Activated CD8-positive, alpha-beta memory T cell treated with anti-CD3 and anti-CD28 coated beads, Interleukin-2, amount 50 U/mL, for 48 hours (primary cell): ENCODE results near the gene LRRC57.

Experiments
- DNase-seq: peaks from one replicate; pipeline ENCODE4 v3.0.0-alpha.2; 2020

LRRC57 gene

DNA sequence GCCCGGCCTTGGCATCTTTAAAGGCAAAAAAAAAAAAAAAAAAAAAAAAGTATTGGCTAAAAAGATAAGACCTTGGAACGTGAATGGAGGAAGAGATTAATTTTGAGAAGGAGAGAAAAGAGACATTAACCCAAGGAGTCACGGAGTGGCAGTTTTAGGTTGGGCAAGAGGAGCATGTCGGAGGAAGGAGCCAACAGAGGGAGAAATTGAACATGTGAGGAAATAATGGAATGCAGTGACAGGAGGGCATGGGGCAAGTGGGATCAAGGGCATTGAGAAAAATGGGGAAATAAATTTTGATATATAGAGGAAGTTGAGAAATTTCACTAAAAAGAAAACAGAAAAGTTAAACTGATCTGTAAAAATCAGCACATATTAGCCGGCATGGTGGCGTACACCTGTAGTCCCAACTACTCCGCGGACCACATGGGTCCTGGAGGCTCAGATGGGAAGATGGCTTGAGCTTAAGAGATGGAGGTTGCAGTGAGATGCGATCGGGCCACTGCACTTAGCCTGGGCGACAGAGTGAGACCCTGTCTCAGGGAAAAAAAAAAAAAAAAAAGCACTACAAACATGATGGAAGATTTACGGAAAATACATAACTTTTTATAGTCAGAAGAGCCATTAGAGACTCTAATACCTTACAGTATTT, 1.3 kb upstream of the LRRC57 start:
- no peak for DNase-seq

- no peak for DNase-seq
Observed at GRCh38 chr15:42549032-42549491, 469 bp upstream of the LRRC57 start.

DNA sequence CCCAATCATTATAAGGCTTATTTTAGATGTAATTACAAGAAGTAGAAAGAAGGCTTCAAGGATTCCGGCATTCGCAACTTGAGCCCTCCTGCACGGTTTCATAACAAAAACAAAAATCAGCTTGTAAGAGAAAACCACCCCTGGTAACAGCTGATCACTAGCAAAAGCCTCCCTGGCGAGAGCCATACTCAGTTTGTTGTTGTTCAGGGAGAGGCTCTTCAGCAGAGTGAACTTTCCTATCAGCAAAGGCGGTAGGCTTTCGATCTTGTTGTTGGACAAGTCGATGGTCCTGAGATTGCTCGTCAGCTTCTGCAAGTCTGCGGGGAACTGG, 710 bp downstream of the LRRC57 start:
- DNase-seq: no peak

DNA sequence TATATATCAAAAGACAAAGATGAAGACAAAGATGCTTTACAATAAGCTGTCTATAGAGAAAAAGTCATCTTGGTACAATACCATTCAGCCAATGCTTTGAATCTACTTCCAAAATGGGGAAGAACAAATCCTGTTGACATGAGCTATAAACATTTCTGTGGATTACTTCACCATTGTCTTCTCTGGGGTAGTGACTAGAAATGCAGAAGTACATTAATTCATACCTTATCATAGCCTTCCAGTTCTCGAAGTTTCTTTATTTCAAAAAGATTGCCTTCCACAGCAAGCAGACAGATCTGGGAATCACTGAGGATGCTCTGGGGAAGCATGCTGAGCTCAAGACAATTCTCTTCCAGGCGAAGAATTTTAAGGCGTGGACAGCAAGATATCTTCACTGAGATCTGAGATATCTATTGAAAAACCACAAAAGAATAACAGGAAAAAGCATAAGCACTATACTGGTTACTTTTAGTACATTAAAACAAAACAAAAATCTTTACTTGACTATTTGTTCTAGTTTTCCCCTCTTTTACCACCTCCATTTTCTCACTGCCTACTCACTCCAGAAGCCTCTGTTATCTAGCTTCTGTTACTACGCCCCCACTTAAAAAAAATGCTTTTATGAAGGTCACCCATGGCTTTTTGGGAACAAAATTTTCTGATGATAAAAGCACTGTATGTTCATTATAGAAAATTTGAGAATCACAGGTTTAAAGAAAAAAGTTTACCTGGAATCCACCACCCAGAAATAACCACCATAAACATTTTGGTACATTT, 3.6 kb downstream of the LRRC57 start:
- no peak for DNase-seq

DNA sequence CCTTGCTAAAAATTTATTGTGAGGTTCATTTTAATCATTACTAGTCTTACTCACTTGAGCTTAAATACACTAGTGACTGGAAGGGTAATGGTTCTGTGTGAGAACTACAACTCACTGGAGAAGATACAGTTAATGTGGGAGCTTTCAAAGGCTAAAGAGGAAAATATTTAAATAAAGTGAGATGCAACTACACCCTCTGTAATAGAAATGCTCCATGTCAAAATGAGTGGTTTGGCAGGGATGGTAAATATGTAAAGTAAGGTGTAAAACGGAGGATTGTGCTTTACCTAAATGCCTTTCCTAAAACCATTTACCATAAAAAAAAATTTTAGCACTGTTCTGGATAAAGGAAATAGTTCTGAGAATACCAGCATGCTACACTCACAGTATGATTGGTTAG, 15.3 kb downstream of the LRRC57 start:
- DNase-seq: no peak

DNA sequence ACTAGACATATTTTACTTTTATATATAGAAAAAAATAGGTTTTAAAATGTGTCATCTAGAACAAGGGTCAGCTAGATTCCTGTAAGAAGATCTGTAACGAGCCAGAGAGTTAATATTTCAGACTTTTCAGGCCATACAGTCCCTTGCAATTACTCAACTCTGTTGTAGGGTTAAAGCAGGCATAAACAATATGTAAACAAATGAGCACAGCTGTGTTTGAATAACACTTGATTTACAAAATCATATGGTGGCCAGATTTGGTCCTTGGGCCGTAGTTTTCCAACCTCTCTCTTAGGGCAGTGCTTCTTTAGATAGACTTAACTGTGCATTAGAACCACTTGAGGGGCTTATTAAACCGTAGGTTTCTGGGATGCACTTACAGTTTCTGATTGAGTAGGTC, 19.6 kb downstream of the LRRC57 start:
- no peak for DNase-seq

GRCh38 chr15:42523331-42523730, 25.3 kb downstream of the LRRC57 start:
- DNase-seq: no peak

- no peak for DNase-seq
Observed at GRCh38 chr15:42511007-42511391, 37.6 kb downstream of the LRRC57 start.

DNA sequence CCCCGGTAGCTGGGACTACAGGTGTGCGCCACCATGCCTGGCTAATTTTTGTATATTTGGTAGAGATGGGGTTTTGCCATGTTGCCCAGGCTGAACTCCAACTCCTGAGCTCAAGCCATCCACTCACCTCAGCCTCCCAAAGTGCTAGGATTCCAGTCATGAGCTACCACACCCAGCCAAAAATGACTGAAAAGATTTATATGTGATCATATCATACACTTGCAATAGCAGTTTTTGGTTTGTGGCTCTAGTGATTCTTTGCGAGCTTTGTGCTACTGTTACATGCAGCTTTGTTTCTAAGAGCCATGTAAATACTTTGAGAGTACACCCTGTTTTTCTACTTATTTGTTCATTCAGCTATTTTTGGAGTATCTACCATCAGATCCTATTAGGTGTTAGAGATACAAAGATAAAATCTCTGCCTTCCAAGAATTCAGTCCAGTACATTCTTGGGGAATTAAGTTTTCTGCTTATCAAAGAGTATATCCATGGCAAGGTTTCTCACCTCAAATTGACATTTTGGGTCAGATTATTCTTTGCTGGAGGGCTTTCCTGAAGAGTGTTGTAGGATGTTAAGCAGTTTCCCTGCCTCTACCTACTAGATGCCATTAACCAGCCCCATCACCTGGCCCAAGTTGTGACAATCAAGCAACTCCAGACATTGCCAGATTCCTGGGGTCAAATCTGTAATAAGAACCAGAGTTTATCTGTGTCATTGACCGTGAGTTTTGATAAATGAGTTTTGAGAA, 38.2 kb downstream of the LRRC57 start:
- no peak for DNase-seq

GRCh38 chr15:42508263-42508690, 40.3 kb downstream of the LRRC57 start:
- DNase-seq: no peak

GRCh38 chr15:42507514-42507913, 41.1 kb downstream of the LRRC57 start:
- DNase-seq: no peak

DNA sequence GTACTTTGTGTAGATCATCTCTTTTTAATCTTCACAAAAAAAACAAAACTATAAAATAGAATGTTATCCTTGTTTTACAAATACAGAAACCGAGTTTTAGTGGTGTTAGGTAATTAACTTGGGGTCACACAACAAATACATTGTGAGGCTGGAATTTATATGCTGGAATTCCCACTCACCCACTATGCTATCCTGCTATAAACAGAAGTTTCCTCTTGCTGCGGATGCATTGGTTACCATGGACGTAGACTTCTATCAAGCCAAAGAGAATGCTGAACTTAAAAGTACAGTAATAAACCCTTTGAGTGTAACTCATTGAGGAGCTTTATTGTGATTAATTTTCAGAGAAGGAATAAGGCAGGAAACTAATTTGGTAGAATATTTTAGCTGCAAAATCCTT, 44.0 kb downstream of the LRRC57 start:
- DNase-seq: no peak

DNA sequence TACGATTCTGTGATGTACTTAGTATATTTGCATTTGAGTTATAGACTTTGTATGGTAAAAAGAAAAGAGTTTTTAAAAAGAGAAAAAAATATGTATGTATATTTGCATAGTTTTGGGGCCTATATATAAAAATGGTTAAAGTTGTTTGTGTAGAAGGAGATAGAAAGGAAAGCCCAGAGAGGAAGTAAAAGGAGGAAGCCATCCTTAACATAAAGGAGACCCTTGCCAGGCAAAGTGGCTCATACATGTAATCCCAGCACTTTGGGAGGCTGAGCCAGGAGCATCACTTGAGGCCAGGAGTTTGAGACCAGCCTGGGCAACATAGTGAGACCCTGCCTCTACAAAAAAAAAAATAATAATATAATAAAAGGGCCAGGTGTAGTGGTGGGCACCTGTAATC, 44.8 kb downstream of the LRRC57 start:
- DNase-seq: no peak

- no peak for DNase-seq
Observed at GRCh38 chr15:42502477-42502876, 46.1 kb downstream of the LRRC57 start.

DNA sequence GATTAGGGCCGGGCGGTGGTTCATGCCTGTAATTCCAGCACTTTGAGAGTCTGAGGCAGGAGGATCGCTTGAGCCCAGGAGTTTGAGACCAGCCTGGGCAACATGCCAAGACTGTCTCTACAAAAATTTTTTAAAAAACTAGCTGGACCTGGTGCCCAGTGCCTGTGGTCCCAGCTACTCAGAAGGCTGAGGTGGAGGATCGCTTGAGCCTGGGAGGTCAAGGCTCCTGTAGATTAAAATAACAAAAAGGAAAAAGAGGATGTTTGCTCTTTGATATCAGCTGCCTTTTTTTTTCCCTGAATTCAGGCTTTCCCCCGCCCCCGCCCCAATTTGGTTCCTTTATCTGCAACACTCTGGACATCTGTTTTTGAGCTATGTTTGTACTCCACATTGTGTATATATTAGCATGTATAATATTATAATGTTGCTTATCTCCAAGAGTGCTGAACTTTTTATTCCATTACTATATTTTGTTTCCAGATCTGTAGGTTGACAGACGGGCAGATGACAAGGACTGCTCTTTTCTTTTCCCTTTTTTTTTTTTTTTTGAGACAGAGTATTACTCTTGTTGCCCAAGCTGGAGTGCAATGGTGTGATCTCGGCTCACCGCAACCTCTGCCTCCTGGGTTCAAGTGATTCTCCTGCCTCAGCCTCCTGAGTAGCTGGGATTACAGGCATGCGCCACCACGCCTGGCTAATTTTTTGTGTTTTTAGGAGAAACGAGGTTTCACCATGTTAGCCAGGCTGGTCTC, 48.6 kb downstream of the LRRC57 start:
- no peak for DNase-seq

DNA sequence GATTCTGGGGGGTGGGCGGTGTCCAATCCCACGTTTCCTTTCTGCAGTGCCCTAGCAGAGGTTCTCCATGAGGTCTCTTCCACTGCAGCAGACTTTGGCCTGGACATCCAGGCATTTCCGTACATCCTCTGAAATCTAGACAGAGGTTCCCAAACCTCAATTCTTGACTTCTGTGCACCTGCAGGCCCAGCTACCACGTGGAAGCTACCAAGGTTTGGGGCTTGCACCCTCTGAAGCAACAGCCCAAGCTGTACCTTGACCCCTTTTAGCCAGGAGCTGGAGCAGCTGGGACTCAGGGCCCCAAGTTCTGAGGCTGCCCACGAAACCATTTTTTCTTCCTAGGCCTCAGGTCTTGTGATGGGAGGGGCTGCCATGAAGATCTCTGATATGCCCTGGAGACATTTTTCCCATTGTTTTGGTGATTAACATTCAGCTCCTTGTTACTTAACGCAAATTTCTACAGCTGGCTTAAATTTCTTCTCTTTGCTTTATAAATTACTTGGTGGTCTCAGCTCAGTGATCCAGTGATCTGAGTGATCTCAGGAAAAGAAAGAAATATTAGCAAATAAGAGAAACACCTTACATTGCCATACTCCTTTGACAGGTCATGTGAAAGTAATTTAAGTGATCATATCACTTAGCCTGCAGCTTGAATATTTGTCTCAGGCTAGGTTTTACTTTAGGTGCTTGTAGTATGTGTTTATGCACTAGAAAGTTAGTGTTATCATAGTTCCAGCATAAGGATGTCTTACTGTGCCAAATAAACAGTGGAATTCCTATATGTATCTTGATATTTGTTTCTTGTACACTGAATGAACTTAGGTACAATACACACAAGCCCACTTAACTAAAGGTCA, 50.2 kb downstream of the LRRC57 start:
- no peak for DNase-seq

DNA sequence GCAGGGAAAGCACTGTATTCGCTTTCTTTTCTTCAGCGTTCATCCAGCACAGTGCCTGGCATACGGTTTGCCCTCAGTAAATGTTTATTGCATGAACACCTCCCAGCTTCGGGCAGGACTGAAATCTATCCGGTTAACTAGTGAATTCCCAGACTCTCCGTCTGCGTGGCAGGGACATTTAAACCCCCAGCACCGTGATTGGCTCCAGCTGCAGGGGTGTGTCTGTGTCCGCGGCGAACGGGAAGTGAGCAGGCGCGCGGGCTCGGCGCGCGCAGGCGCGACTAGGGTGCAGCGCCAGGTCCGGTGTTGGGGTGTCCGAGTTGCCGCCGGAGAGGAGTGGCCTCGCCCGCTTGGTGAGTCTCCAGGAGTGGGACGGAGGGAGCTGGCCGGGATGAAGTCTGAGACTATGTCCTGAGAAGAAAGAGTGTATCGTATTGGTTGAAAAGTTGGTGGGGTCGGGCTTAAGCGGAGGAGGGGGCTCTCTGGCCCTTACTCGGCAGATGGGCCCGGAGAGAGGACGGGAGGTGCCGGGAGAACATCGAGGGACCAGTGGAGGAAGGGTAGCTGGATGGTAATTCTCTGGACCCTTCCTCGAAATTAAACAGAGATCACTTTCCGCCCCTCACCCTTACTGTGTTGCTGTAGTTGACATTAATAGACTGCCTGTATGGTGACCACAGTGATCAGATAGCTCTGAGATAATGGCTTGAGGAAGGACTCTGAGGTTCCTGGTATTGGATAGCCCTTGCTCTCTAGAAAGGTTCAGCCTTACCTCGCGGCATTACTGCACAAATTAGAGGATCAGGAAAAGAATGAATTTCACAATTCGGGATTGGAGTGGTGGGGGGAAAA, 53.0 kb downstream of the LRRC57 start, which contains the start of gene SNAP23:
TSS of gene SNAP23 (plus strand) at position 274 of the 852 bp plus-strand sequence. CDS start 16,213 bp downstream, outside the sequence.
- DNase-seq: peak; percentile 89

DNA sequence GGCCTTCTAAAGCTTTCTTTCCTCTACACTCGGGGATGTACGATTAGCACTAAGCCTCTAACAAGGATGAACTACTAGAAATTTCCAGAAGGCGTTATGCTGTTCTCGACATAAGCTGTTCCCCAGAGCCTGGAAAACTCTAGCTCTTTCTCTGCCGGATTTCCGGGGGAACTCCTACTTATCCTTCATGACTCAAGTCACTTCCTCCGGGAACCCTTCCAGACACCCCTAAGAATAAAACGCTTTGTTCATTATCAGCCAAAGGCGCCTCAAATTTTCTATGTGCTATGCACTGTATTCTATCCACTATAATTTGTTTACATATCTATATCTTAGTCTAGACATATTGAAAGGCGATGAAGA, 53.6 kb downstream of the LRRC57 start:
- DNase-seq: no peak

DNA sequence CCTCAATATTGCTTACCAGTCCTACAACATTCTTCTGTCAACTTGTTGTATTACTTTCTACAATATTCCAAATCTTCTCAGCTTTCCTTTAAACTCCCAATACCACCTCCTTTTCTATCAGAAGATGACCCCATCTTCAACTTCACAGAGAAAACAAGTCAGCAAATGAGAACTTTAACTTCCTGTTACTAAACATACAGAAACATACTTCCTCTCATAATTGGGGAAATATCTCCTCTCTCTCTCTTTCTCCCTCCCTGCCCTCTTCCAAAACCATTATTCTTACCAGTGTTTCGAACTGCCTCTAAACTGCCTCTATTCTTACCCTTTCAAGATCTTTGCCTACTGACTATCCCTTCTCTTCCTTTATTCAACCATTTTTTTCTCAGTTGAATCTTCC, 54.9 kb downstream of the LRRC57 start:
- DNase-seq: no peak

DNA sequence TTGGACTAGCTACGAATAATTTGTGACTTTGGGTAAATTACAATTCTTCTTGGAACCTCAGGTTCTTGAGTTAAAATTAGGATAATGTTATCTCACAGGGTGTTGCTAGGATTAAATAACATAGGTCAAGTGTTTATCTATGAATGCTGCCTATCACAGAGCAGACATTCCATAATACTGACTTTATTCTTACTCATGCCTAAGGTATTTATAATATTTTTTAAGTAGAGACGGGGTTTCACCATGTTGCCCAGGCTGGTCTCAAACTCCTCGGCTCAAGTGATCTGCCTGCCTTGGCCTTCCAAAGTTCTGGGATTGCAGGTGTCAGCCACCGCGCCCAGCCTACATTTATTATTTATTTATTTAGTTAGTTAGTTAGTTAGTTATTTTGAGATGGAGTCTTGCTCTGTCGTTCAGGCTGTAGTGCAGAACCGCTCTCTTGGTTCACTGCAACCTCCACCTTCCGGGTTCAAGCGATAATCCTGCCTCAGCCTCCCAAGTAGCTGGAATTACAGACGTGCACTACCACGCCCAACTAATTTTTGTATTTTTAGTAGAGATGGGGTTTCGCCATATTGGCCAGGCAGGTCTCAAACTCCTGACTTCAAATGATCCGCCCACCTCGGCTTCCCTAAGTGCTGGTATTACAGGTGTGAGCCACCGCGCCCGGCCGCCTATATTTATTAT, 56.9 kb downstream of the LRRC57 start:
- DNase-seq: no peak
